HepG2 (cell line): ENCODE results near the gene MAP2K6. TPM values are rescaled to one million over a fixed set of nuclear protein-coding genes. Genes with fewer than 3 reads are reported as not detected.

Experiments used
- CBFB ChIP-seq: sonication (generic); formaldehyde crosslinking; IDR thresholded peaks from 2 replicates; pipeline ENCODE4 v1.4.0; 2020; ENCODE audit warnings: missing genetic modification reagents
- KMT2A ChIP-seq: sonication (generic); formaldehyde crosslinking; IDR thresholded peaks from 2 replicates; pipeline ENCODE4 v1.4.0; 2020; ENCODE audit warnings: missing genetic modification reagents
- KMT2B ChIP-seq: IDR thresholded peaks from 2 replicates; pipeline ENCODE4 v1.6.1; 2016; ENCODE audit warnings: missing genetic modification reagents, missing compliant biosample characterization
- MLX ChIP-seq: IDR thresholded peaks from 2 replicates; pipeline ENCODE4 v1.6.1; 2016
- NFYB ChIP-seq: sonication (generic); formaldehyde crosslinking; IDR thresholded peaks from 2 replicates; pipeline ENCODE4 v1.4.0; 2020; ENCODE audit warnings: missing genetic modification reagents
- NFYC ChIP-seq: IDR thresholded peaks from 2 replicates; pipeline ENCODE4 v1.6.1; 2016; ENCODE audit warnings: missing genetic modification reagents, missing compliant biosample characterization
- PAX8 ChIP-seq: sonication (generic); formaldehyde crosslinking; IDR thresholded peaks from 2 replicates; pipeline ENCODE4 v1.8.0; 2022; ENCODE audit warnings: mild to moderate bottlenecking, missing genetic modification reagents, borderline replicate concordance
- RFXAP ChIP-seq: sonication (generic); formaldehyde crosslinking; IDR thresholded peaks from 2 replicates; pipeline ENCODE4 v1.4.0; 2020; ENCODE audit warnings: missing genetic modification reagents, borderline replicate concordance
- SYNCRIP ChIP-seq: fragments of 200-400 bp; formaldehyde crosslinking; IDR thresholded peaks from 2 replicates; pipeline ENCODE4 v1.6.1; 2018; ENCODE audit warnings: mild to moderate bottlenecking, low read depth, low read length; ENCODE audit not compliant: insufficient read depth
- THAP11 ChIP-seq: IDR thresholded peaks from 2 replicates; pipeline ENCODE4 v1.6.1; 2016; ENCODE audit warnings: missing biosample characterization, missing genetic modification reagents
- TOPORS ChIP-seq: sonication (generic); formaldehyde crosslinking; IDR thresholded peaks from 2 replicates; pipeline ENCODE4 v1.8.0; 2023; ENCODE audit warnings: mild to moderate bottlenecking, missing genetic modification reagents
- ZFP62 ChIP-seq: sonication (generic); formaldehyde crosslinking; IDR thresholded peaks from 2 replicates; pipeline ENCODE4 v1.4.0; 2020; ENCODE audit warnings: missing genetic modification reagents
- ZNF232 ChIP-seq: sonication (generic); formaldehyde crosslinking; IDR thresholded peaks from 2 replicates; pipeline ENCODE4 v1.4.0; 2020; ENCODE audit warnings: missing genetic modification reagents, borderline replicate concordance
- ZNF337 ChIP-seq: sonication (generic); formaldehyde crosslinking; IDR thresholded peaks from 2 replicates; pipeline ENCODE4 v1.5.1; 2020; ENCODE audit warnings: missing genetic modification reagents, low read depth, mild to moderate bottlenecking, borderline replicate concordance
- ZNF841 ChIP-seq: sonication (generic); formaldehyde crosslinking; IDR thresholded peaks from 2 replicates; pipeline ENCODE4 v1.8.1; 2023; ENCODE audit warnings: missing genetic modification reagents, borderline replicate concordance
- ZNF850 ChIP-seq: sonication (generic); formaldehyde crosslinking; conservative IDR thresholded peaks from 2 replicates; pipeline ENCODE4 v1.9.0; 2021; ENCODE audit warnings: mild to moderate bottlenecking, missing genetic modification reagents
- polyA plus RNA-seq, 8 experiments: library from polyadenylated mRNA; depleted of rRNA in 3 of 8; stranded (reverse) in 7 of 8; unstranded in 1 of 8; fragments of >200 nt; fragmentation: Illumina TruSeq in 4 of 8; extraction: Trizol in 4 of 8; gene quantifications; 2 replicates each; pipeline versions ENCODE4 v1.2.1 to v1.2.3, GENCODE V29; 2011 to 2016; ENCODE audit warnings: low read depth in 4 of 8, missing spikeins in 1 of 8, mixed read lengths in 1 of 8; ENCODE audit not compliant: insufficient read depth in 1 of 8
- total RNA-seq, 5 experiments: library from RNA; depleted of rRNA; stranded (reverse); fragments of >200 nt; fragmentation: Illumina TruSeq; extraction: Trizol; gene quantifications; 2 replicates each; pipeline ENCODE4 v1.2.3, GENCODE V29; 2016; ENCODE audit warnings: low read depth in 1 of 5
- TF ChIP-seq, protein P1 (sequence below): conservative IDR thresholded peaks from 2 replicates; pipeline ENCODE4 v1.6.1; 2018; ENCODE audit warnings: missing genetic modification reagents
- TF ChIP-seq, protein P2 (sequence below): sonication (generic); formaldehyde crosslinking; conservative IDR thresholded peaks from 2 replicates; pipeline ENCODE4 v1.8.0; 2022; ENCODE audit warnings: mild to moderate bottlenecking, moderate library complexity, missing genetic modification reagents
- TF ChIP-seq, protein P3 (sequence below): sonication (generic); formaldehyde crosslinking; IDR thresholded peaks from 2 replicates; pipeline ENCODE4 v1.4.0; 2020; ENCODE audit warnings: missing genetic modification reagents
- TF ChIP-seq, protein P4 (sequence below): sonication (generic); formaldehyde crosslinking; IDR thresholded peaks from 2 replicates; pipeline ENCODE4 v1.4.0; 2020; ENCODE audit warnings: missing genetic modification reagents, mild to moderate bottlenecking, borderline replicate concordance
- TF ChIP-seq, protein P5 (sequence below): sonication (generic); formaldehyde crosslinking; IDR thresholded peaks from 2 replicates; pipeline ENCODE4 v1.4.0; 2020; ENCODE audit warnings: missing genetic modification reagents

The MAP2K6 gene
- total and polyA plus RNA-seq, 2 of the 13 experiments (the other 11 are each of a cell fraction or from before 2014, with no cell fraction given): 5.1 to 33.6 TPM

- TF ChIP-seq TOPORS (CRISPR knock-in tag) (no peak), NFYC (0 out of 2 replicates have a peak, but pooled peaks have one; percentile 22), MLX (CRISPR knock-in tag) (no peak), PAX8 (CRISPR knock-in tag) (no peak), SYNCRIP (no peak), RFXAP (CRISPR knock-in tag) (no peak), KMT2A (CRISPR knock-in tag) (peak; percentile 28; the same call in 1 of the 2 replicates), ZNF337 (CRISPR knock-in tag) (no peak), NFYB (CRISPR knock-in tag) (no peak), ZNF850 (CRISPR knock-in tag) (no peak), ZNF232 (CRISPR knock-in tag) (no peak), KMT2B (CRISPR knock-in tag) (peak; percentile 81), CBFB (CRISPR knock-in tag) (peak; percentile 43; the same call in 1 of the 2 replicates), THAP11 (CRISPR knock-in tag) (peak; percentile 99), ZNF841 (CRISPR knock-in tag) (no peak), ZFP62 (CRISPR knock-in tag) (no peak)
- TF ChIP-seq, protein P1, sequence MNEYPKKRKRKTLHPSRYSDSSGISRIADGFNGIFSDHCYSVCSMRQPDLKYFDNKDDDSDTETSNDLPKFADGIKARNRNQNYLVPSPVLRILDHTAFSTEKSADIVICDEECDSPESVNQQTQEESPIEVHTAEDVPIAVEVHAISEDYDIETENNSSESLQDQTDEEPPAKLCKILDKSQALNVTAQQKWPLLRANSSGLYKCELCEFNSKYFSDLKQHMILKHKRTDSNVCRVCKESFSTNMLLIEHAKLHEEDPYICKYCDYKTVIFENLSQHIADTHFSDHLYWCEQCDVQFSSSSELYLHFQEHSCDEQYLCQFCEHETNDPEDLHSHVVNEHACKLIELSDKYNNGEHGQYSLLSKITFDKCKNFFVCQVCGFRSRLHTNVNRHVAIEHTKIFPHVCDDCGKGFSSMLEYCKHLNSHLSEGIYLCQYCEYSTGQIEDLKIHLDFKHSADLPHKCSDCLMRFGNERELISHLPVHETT (CRISPR knock-in tag): no peak
- TF ChIP-seq, protein P2, sequence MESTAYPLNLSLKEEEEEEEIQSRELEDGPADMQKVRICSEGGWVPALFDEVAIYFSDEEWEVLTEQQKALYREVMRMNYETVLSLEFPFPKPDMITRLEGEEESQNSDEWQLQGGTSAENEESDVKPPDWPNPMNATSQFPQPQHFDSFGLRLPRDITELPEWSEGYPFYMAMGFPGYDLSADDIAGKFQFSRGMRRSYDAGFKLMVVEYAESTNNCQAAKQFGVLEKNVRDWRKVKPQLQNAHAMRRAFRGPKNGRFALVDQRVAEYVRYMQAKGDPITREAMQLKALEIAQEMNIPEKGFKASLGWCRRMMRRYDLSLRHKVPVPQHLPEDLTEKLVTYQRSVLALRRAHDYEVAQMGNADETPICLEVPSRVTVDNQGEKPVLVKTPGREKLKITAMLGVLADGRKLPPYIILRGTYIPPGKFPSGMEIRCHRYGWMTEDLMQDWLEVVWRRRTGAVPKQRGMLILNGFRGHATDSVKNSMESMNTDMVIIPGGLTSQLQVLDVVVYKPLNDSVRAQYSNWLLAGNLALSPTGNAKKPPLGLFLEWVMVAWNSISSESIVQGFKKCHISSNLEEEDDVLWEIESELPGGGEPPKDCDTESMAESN (CRISPR knock-in tag): peak; percentile 64; the same call in 1 of the 2 replicates
- TF ChIP-seq, protein P3, sequence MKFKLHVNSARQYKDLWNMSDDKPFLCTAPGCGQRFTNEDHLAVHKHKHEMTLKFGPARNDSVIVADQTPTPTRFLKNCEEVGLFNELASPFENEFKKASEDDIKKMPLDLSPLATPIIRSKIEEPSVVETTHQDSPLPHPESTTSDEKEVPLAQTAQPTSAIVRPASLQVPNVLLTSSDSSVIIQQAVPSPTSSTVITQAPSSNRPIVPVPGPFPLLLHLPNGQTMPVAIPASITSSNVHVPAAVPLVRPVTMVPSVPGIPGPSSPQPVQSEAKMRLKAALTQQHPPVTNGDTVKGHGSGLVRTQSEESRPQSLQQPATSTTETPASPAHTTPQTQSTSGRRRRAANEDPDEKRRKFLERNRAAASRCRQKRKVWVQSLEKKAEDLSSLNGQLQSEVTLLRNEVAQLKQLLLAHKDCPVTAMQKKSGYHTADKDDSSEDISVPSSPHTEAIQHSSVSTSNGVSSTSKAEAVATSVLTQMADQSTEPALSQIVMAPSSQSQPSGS (CRISPR knock-in tag): peak; percentile 66
- TF ChIP-seq, protein P4, sequence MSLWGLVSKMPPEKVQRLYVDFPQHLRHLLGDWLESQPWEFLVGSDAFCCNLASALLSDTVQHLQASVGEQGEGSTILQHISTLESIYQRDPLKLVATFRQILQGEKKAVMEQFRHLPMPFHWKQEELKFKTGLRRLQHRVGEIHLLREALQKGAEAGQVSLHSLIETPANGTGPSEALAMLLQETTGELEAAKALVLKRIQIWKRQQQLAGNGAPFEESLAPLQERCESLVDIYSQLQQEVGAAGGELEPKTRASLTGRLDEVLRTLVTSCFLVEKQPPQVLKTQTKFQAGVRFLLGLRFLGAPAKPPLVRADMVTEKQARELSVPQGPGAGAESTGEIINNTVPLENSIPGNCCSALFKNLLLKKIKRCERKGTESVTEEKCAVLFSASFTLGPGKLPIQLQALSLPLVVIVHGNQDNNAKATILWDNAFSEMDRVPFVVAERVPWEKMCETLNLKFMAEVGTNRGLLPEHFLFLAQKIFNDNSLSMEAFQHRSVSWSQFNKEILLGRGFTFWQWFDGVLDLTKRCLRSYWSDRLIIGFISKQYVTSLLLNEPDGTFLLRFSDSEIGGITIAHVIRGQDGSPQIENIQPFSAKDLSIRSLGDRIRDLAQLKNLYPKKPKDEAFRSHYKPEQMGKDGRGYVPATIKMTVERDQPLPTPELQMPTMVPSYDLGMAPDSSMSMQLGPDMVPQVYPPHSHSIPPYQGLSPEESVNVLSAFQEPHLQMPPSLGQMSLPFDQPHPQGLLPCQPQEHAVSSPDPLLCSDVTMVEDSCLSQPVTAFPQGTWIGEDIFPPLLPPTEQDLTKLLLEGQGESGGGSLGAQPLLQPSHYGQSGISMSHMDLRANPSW (CRISPR knock-in tag): peak; percentile 56; the same call in 1 of the 2 replicates
- TF ChIP-seq, protein P5, sequence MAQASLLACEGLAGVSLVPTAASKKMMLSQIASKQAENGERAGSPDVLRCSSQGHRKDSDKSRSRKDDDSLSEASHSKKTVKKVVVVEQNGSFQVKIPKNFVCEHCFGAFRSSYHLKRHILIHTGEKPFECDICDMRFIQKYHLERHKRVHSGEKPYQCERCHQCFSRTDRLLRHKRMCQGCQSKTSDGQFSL (CRISPR knock-in tag): no peak
These were observed at the start of gene MAP2K6 (continued) for GRCh38 chr17:69414408-69415274.
